Activated T-cell treated with anti-CD3 and anti-CD28 coated beads for 4 hours (primary cell): Measurements from ENCODE around the gene ANKLE1.
"Not testable (repeated sequence)": the region's sequence is repeated elsewhere in the genome, so short reads cannot be mapped to it uniquely, and the experiment has no call there.

Experiments
- DNase-seq: peaks from one replicate; pipeline ENCODE4 v3.0.0-alpha.2; 2020

The ANKLE1 gene

GRCh38 chr19:17248011-17248776 lies 33.5 kb upstream of the ANKLE1 start:
- no peak for DNase-seq

DNA sequence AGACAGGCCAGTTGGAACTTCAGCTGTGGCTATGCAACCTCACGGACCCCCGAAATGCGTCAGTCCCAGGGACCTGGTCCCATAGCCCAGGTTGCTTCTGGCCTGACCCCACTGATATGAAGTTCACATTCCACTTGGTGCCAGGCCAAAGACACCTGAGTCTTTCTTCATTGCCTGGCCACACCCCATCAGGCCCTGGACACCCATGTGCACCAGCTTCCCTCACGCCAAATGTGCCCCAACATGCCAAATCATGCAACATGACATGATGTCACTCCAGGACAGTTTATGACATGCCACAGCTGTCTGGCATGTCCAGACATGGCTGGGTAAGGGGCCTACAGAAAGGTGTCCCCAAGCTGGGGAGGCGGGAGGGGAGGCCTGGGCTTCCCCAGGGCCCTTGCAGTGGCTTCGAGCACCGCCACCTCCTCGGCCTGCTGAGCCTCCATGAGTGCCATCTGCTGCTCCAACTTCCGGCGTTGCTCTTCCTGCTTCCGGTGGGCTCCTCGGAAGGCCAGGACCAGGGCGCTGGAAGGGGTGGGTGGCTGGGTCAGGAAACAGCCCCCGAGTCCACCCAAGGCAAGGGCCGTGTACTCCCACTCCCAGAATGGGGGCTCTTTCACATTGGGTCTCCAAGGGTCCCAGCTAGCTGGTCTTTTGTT lies 31.7 kb upstream of the ANKLE1 start:
- no peak for DNase-seq

DNA sequence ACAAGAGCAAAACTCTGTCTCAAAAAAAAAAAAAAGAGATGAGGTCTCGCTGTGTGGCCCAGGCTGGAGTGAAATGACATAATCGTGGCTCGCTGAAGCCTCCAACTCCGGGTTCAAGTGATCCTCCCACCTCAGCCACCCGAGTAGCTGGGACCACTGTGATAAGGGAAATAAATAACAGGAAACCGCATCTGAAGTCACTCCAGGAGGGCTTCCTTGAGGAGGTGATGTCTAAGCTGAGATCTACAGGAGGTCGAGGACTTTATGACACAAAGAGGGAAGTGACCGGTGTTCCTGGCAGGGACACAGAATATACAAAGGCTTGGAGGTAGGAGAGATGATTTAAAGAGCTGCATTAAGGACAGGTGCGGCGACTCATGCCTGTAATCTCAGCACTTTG lies 27.1 kb upstream of the ANKLE1 start:
- no peak for DNase-seq

- no peak for DNase-seq
These were observed 26.5 kb upstream of the ANKLE1 start for GRCh38 chr19:17255150-17255621.

DNA sequence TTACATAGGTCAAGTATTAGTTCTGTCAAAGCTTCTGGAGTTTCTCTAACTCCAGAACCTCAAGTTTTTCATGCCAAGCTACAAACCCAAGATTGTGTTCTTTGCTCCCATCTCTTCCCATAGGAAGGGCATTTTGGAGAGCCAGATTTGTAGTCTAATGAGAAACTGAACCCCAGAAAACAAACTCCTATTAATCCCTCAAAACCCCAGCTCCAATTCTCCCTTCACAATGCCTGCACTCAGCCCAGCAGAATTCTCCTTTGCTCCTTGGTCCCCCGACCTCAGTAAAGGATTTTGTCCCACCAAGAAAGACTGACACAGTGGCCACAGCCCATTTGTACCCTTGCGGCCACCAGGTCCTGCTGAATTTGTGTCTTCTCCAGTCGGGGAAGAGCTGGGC lies 25.6 kb upstream of the ANKLE1 start:
- no peak for DNase-seq

DNA sequence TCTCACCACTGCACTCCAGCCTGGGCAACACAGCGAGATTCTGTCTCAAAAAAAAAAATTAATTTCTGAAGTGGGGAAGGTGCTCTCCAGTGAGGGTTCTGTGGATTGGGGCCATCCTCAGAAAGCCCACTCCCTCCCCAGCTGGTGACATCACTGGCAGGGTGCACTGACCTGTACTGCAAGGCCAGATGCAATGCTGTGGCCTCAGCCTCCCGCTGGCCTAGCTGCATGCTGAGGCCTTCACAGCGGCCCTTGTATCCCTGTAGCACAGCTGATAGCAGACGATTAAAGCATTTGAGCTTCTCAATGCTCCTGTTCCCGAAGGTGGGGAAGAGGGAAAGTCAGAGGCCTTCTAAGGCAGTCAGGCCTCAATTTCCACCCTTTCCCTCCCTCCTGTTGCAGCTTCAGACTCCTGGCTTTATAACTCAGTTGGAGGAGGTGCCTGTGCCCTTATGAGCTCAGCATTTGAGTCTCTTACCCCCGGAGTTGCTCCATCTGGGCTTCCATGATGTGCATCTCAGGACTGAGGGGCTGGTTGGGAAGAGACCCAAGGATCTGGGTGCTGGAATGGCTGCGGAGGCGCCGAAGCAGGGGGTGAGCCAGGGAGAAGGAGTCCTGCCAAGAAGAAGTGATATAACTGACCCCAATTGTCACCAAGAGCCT lies 22.5 kb upstream of the ANKLE1 start:
- DNase-seq: no peak

GRCh38 chr19:17259934-17260333 lies 21.8 kb upstream of the ANKLE1 start:
- DNase-seq: no peak

DNA sequence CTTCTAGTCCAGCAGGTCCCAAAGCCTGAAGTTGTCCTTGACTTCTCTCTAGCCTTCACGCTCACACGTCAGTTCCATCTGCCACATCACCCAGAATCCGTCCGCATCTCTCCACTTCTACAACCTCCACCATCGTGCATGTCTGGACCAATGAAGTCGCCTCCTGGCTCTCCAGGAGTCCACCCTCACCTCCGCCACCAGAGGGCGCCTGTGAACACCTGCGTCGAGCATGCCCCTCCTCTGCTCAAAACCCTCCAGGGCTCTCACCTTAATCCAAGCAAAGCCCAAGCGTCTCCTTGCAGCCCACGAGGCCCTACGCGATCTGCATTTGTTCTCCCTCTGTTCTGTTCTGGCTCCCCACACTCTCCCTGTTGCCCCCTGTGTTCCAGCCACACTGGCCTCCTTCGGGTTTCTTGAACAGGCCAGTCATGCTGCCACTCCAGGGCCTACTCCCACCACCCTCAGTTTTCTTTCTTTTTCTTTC lies 20.8 kb upstream of the ANKLE1 start:
- peak; percentile 85 for DNase-seq

DNA sequence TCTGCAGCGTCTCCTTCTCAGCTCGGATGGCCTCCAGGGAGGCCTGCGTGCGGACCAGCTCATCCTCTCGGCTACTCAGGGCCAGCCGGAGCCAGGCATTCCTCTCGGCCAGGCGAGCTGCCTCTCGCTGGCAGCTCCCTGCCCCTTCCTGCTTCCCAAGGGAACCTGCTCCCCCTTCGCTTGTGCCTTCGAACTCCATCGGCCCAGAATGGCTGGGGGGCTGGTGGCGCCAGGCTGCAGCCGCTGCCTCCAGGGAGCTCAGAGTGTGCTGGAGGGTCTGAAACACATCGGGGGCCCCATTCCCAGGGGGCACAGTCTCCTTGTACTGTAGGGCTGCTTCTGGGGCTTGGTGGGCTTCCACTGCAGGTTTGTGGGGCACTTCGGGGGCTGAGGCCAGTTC lies 19.1 kb upstream of the ANKLE1 start:
- DNase-seq: no peak

GRCh38 chr19:17263712-17264640 lies 17.7 kb upstream of the ANKLE1 start:
- DNase-seq: no peak

GRCh38 chr19:17264641-17264979 lies 17.1 kb upstream of the ANKLE1 start, which contains the start of gene USHBP1:
TSS of gene USHBP1 (minus strand) at chr19:17264745. CDS start at chr19:17264299, 446 bp downstream.
- no peak for DNase-seq

DNA sequence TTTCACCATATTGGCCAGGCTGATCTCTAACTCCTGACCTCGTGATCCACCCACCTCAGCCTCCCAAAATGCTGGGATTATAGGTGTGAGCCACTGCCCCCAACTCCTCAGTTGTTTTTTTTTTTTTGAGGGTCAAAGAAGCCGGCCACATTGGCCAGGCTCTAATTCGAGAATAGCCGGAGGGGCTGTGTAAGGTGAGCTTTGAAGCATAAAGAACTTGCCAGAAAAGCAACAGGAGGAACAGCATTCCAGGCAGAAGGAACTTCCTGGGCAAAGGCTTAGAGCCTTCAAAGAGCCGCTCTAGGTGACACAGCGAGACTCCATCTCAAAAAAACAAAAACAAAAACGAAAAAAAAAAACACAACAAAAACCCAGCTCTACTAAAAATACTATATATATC lies 15.7 kb upstream of the ANKLE1 start:
- DNase-seq: no peak

- no peak for DNase-seq
These were observed 15.1 kb upstream of the ANKLE1 start for GRCh38 chr19:17266589-17266974.

DNA sequence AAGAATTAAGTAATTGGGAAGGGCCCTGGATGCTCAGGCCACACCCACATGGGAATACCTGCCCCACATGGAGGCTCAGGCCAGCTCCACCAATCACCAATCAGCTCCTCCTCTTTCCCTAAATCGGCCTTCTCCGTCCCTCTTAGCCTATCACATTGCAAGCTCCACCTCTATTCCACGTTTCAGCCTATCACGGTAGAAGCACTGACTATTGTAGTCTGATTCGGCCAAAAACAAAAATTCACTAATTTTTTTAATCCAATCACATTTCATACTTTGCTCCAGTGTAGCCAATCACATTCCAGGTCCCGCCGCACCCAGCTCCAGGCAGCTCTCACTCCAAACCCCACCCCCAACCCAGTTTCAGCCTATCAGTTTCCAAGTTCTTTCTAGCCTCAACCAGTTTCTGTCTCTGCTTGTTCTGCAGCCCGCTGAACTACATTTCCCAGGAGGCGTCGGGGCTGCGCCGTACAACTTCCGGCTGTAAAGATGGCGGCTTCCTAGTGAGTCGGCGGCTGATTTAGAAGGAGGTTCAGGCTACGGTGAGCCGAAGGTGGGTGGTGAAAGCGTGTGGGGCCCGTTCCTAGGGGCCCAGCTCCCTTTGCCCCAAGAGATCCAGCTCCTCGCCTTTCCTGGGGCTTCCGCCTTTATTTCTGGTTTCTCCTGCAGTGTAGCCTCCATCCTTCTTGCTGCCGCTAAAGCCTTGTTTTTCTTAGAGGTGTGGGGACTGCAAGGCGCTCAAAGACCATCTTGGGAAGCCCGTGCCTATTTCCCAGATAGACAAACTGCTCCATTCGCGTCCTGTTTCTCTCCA lies 14.5 kb upstream of the ANKLE1 start, which contains the start of gene BABAM1:
Gene BABAM1 (plus strand): TSS at position 469 of the 814 bp plus-strand sequence. CDS start 1,364 bp downstream, outside the sequence.
- peak; percentile 88 for DNase-seq

- DNase-seq: no peak
These were observed 12.9 kb upstream of the ANKLE1 start for GRCh38 chr19:17268754-17269153.

DNA sequence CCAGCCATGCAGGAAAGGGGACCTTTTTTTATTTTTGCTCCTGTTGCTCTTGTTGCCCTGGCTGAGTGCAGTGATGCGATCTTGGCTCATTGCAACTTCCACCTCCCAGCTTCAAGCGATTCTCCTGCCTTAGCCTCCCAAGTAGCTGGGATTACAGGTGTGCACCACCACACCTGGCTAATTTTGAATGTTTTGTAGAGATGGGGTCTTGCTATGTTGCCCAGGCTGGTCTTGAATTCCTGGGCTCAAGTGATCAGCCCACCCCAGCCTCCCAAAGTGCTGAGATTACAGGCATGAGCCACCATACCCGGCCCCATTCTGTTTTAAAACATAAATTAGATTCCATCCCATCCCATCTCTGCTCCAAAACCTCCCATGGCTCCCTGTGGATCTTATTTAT lies 6.8 kb upstream of the ANKLE1 start:
- not testable (repeated sequence) for DNase-seq

DNA sequence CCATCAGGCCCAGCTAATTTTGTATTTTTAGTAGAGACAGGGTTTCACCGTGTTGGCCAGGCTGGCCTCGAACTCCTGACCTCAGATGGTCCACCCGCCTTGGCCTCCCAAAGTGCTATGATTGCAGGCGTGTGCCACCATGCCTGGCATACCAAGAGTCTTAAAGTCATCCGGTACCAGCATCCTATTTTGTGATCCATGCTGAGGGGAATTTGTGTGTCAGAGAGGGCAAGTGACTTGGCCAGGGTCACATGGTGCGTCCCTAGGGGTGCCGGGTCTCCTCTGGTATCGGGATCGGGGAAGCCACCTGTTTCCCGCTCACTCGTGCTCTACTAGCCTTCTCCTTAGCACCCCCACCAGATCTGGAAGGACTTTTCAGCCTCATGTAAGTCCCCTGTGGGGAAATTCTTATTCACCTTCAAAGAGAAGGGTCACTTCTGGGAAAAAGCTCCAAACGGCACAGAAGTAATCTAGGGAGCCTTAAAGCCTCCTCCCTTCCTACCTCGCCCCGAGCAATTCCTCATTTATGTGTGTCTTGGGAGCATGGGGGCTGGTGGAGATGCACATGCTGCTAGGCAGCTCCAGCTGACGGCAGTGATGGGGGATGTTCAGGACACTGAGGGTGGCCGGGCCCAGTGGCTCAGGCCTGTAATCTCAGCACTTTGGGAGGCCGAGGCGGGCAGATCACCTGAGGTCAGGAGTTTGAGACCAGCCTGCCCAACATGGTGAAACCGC lies 6.1 kb upstream of the ANKLE1 start:
- no peak for DNase-seq

- DNase-seq: no peak
These were observed 2.3 kb upstream of the ANKLE1 start for GRCh38 chr19:17279436-17279835.

GRCh38 chr19:17282488-17283125 lies 906 bp downstream of the ANKLE1 start:
- peak; percentile 66 for DNase-seq

GRCh38 chr19:17283504-17283996 lies 1.8 kb downstream of the ANKLE1 start:
- DNase-seq: no peak
